Parathyroid adenoma (tissue), 2 donors: Measurements from ENCODE around the gene APOB.

Experiments
- H2AFZ ChIP-seq: fragments of 300-600 bp; sonication (generic); one replicate; pipeline ENCODE4 v1.7.0; 2017; ENCODE audit warnings: antibody characterized with exemption, mild to moderate bottlenecking
- H3K27ac ChIP-seq: fragments of 300-600 bp; sonication (generic); one replicate; pipeline ENCODE4 v1.7.0; 2017
- H3K27me3 ChIP-seq: fragments of 300-600 bp; sonication (generic); one replicate; pipeline ENCODE4 v1.7.0; 2017; ENCODE audit warnings: low read length; ENCODE audit not compliant: control insufficient read depth, insufficient read depth
- H3K36me3 ChIP-seq: fragments of 300-600 bp; sonication (generic); one replicate; pipeline ENCODE4 v1.7.0; 2017; ENCODE audit warnings: low read length; ENCODE audit not compliant: control insufficient read depth, insufficient read depth
- H3K4me1 ChIP-seq: fragments of 300-600 bp; sonication (generic); one replicate; pipeline ENCODE4 v1.7.0; 2017; ENCODE audit warnings: control low read depth
- H3K4me2 ChIP-seq: fragments of 300-600 bp; sonication (generic); one replicate; pipeline ENCODE4 v1.7.0; 2017; ENCODE audit warnings: low read length
- H3K4me3 ChIP-seq: fragments of 300-600 bp; sonication (generic); one replicate; pipeline ENCODE4 v1.7.0; 2017; ENCODE audit warnings: low read depth, low read length
- H3K79me2 ChIP-seq: fragments of 300-600 bp; sonication (generic); one replicate; pipeline ENCODE4 v1.7.0; 2017; ENCODE audit warnings: control low read depth
- H3K9ac ChIP-seq: fragments of 300-600 bp; sonication (generic); one replicate; pipeline ENCODE4 v1.7.0; 2017; ENCODE audit warnings: mild to moderate bottlenecking
- H3K9me3 ChIP-seq: fragments of 300-600 bp; sonication (generic); one replicate; pipeline ENCODE4 v1.7.0; 2017; ENCODE audit warnings: low read length; ENCODE audit not compliant: control insufficient read depth
- TF ChIP-seq, protein P1 (sequence below): fragments of 300-600 bp; sonication (generic); IDR thresholded peaks from one replicate; pipeline ENCODE4 v1.7.0; 2017; ENCODE audit warnings: antibody characterized with exemption, mild to moderate bottlenecking
- donor health status: primary hyperparathyroidism.

APOB gene

DNA sequence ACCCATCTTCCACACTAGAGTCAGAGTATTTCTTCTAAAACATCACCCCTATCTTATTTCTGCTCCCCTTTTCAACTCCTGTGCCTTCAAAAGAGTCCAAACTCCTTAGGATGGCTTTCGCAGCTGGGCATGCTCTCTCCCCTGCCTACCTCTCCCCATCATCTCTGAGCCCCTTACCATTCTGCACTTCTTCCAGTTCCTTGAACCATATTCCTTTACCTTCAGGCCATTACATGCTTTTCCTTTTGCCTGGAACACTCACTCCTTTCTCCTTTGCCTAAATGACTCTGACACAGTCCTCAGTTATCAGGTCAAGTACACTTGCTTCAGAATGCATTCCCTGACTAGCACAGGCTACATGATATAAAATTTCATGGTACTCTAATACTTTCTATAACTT, 22.4 kb downstream of the APOB start:
- no peaks in the 10 kb centered on the region for H3K4me1 ChIP-seq
- no peak overlapping the region for H3K9ac ChIP-seq
- H3K36me3 ChIP-seq = no peaks in the 10 kb centered on the region
- H2AFZ ChIP-seq = no peak overlapping the region
- no peak overlapping the region for H3K27ac ChIP-seq
- no peak overlapping the region for H3K4me3 ChIP-seq
- TF ChIP-seq, protein P1, sequence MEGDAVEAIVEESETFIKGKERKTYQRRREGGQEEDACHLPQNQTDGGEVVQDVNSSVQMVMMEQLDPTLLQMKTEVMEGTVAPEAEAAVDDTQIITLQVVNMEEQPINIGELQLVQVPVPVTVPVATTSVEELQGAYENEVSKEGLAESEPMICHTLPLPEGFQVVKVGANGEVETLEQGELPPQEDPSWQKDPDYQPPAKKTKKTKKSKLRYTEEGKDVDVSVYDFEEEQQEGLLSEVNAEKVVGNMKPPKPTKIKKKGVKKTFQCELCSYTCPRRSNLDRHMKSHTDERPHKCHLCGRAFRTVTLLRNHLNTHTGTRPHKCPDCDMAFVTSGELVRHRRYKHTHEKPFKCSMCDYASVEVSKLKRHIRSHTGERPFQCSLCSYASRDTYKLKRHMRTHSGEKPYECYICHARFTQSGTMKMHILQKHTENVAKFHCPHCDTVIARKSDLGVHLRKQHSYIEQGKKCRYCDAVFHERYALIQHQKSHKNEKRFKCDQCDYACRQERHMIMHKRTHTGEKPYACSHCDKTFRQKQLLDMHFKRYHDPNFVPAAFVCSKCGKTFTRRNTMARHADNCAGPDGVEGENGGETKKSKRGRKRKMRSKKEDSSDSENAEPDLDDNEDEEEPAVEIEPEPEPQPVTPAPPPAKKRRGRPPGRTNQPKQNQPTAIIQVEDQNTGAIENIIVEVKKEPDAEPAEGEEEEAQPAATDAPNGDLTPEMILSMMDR = no peak
- H3K9me3 ChIP-seq = no peaks in the 10 kb centered on the region
- H3K27me3 ChIP-seq = no peaks in the 10 kb centered on the region
- no peaks in the 10 kb centered on the region for H3K79me2 ChIP-seq
- H3K4me2 ChIP-seq = no peak overlapping the region

DNA sequence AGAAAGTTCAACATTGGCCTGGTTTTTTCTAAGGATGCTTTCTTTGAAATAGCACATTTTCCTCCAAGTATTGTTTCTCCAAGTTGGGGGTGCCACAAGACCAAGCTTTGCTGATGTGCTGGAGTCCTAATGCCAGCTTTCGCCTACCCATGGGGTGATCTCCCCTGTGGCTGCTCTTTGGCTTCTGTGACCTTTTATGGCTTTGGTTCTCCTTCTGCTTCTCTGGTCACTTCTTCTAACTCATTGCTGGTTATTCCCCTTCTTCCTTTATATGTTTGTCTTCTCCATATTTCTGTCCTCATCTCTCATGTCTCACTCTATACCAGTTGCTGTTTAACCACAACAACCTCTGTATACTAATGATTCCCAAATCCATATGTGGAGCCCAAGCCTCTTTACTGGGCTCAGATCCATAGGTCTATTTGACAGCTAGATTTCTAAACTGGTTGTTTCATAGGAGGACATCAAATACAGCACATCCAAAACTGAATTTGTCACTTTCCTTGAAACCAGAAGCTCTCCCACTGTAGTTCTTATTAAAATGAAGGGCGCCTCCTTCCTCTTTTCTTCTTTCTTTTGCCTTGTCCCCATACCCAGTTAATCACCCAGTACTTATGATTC, 23.1 kb downstream of the APOB start:
- Histone ChIP-seq H3K4me1 (no peaks in the 10 kb centered on the region), H3K9ac (no peak overlapping the region), H3K9me3 (no peaks in the 10 kb centered on the region), H3K4me3 (no peak overlapping the region), H3K27me3 (no peaks in the 10 kb centered on the region), H3K36me3 (no peaks in the 10 kb centered on the region), H3K4me2 (no peak overlapping the region), H3K79me2 (no peaks in the 10 kb centered on the region), H2AFZ (no peak overlapping the region), H3K27ac (no peak overlapping the region)
- TF ChIP-seq, protein P1 = no peak

DNA sequence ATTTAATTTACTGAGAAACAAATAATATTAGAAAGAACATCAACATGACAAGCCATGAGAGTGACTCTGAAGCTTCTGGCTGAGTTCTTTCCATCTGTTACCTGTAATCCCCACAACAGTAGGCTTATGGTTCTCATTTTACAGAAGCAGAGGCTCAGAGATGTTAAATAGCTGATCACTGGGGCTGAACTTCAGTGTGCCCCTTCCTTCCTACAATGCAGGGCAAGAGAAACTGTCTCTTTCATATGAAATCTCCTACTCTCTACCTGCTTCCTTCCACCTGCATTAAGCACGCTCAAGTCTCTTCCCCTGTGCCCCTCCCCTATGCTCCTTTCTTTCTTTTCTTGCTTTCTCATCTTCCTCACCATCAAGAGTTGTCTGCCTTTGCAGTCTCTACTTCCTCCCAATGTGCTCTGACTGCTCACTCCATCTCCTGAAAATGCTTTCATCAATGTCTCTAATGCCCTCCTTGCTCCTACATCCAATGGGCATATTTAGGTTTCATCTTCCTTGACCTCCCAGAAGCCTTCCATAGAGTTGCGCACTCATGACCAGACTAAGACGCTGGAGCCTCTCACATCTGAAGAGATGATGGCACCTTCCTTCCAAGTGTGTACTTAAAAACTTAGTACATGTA, 23.7 kb downstream of the APOB start:
- no peaks in the 10 kb centered on the region for H3K27me3 ChIP-seq
- H3K4me3 ChIP-seq = no peak overlapping the region
- no peaks in the 10 kb centered on the region for H3K36me3 ChIP-seq
- no peaks in the 10 kb centered on the region for H3K9me3 ChIP-seq
- H2AFZ ChIP-seq = no peak overlapping the region
- H3K27ac ChIP-seq = no peak overlapping the region
- TF ChIP-seq, protein P1 = no peak
- H3K9ac ChIP-seq = no peak overlapping the region
- H3K79me2 ChIP-seq = no peaks in the 10 kb centered on the region
- H3K4me1 ChIP-seq = no peaks in the 10 kb centered on the region
- H3K4me2 ChIP-seq = no peak overlapping the region

DNA sequence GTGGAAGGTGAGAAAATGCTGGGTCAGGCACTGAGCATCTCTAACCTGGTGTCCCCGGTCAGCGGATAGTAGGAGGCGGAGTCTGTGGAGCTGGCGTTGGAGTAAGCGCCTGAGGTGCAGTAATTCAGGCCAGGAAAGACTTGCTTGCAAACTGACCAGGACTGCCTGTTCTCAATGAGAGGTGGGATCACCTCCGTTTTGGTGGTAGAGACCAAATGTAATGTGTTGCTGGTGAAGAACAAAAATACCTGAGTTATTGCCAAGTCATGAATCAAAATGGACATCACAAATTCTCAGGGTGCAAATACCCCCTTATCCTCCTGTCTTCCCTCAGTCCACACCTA, 24.2 kb downstream of the APOB start:
- no peak overlapping the region for H3K4me3 ChIP-seq
- H3K79me2 ChIP-seq = no peaks in the 10 kb centered on the region
- H3K27me3 ChIP-seq = no peaks in the 10 kb centered on the region
- H3K27ac ChIP-seq = no peak overlapping the region
- no peak overlapping the region for H3K9ac ChIP-seq
- no peak overlapping the region for H2AFZ ChIP-seq
- no peaks in the 10 kb centered on the region for H3K4me1 ChIP-seq
- H3K4me2 ChIP-seq = no peak overlapping the region
- no peaks in the 10 kb centered on the region for H3K9me3 ChIP-seq
- TF ChIP-seq, protein P1 = no peak
- no peaks in the 10 kb centered on the region for H3K36me3 ChIP-seq
